Right lung (tissue), 5 donors: ENCODE results near the gene KCTD15. TPM values are rescaled to one million over a fixed set of nuclear protein-coding genes. Genes with fewer than 3 reads are reported as not detected.

ENCODE experiments used
- DNase-seq, 2 donors: peaks; one replicate each; pipeline ENCODE4 v3.0.0-alpha.2; 2013
- polyA plus RNA-seq, 5 donors: library from polyadenylated mRNA; unstranded; fragments of 120-200 nt; gene quantifications; one replicate each; pipeline versions ENCODE4 v1.2.1 to v1.2.3, GENCODE V29; 2013; ENCODE audit warnings: inconsistent platforms in 1 of 5, low replicate concordance in 1 of 5; ENCODE audit not compliant: insufficient read length in 5 of 5, insufficient read depth in 1 of 5

Gene KCTD15
- polyA plus RNA-seq, 5 donors = 53.1 to 83.9 (median 67.3) TPM

GRCh38 chr19:33795370-33796163, 1.1 kb upstream of the KCTD15 start:
- peak; percentile 91 to 92 for DNase-seq

DNA sequence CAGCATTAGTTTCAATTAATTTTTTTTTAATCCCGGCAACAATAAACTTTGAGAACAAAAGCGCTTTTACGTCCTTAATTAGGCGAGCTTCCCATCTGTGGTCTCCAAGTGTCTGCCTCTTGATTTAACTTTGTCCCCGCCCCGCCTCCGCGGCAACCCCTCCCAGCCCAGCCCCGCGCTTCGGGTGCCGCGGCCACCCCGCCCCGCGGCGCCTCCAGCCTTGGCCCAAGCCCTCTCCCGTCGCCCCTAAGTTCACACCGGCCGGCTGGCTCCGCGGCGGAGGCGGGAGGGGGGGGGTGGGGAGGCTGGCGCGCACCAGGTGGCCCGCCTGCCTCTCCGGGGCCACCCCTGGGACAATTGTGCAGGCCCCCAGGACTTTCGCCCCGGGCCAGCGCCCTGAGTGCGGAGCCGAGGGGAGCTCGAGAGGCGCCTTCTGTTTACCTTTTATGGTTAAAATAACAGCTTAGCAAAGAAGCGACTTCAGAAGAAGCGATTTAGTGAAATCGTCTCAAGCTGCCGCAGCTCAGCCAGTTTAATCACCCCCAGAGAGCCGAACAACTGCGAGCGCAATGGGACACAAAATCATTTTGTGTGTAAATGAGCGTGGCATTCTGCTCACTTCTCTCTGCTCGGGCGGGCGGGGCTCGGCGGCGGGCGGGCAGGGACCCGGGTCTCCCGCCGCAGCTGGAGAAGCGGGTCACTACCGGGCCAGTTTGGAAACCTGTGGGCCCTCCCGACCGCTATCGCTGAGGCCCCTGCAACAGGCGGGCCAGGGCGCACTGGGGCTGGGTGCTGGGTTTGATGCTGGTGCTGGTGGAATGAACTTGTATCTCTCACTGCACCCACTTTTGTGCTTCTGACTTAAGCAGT, 1.4 kb downstream of the KCTD15 start:
- no peak for DNase-seq

DNA sequence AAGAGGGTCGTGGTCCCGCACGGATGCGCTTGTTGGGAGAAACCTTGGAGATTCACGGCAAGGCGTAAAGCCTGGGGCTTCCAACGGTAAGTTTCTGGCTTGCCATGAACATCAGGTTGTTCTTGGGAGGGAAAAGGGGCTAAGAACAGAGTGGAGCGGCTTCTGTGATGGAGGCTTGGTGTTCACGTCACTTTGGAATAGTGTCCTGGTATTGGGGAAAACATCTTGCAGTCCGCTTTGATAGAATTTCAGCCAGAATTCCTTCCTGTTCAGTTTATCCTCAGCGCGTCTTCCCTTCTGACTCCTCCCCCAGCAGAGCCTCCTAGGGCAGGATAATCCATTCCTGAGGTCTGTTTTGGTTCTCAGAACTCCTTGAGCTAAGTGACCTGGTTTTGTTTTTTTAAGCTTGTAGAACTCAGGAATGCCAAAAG, 2.0 kb downstream of the KCTD15 start:
- no peak for DNase-seq

GRCh38 chr19:33799476-33799875, 2.8 kb downstream of the KCTD15 start:
- no peak for DNase-seq

GRCh38 chr19:33800012-33800680, 3.5 kb downstream of the KCTD15 start:
- DNase-seq = no peak

DNA sequence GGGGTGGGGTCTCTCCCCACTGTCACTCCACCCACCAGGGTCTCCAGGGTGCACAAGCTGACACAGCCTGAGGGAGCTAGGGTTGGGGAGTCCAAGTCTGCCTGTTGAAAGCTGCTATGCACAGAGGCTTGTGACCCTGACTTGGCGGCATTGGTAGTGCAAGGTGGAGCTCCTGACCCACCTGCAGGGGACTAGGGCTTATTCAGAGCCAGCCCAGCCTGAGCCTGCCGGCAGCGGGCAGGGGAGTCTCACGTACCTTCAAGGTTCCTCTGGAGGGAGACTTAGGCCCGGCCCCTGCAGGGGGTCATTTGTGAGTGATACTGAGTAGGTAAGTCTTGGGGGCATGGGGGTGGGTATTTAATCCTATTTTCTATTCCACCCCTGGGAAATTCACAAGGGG, 4.7 kb downstream of the KCTD15 start:
- no peak for DNase-seq

GRCh38 chr19:33802001-33802400, 5.3 kb downstream of the KCTD15 start:
- no peak for DNase-seq

GRCh38 chr19:33802801-33803200, 6.1 kb downstream of the KCTD15 start:
- no peak for DNase-seq

GRCh38 chr19:33803383-33803782, 6.7 kb downstream of the KCTD15 start:
- DNase-seq = no peak

DNA sequence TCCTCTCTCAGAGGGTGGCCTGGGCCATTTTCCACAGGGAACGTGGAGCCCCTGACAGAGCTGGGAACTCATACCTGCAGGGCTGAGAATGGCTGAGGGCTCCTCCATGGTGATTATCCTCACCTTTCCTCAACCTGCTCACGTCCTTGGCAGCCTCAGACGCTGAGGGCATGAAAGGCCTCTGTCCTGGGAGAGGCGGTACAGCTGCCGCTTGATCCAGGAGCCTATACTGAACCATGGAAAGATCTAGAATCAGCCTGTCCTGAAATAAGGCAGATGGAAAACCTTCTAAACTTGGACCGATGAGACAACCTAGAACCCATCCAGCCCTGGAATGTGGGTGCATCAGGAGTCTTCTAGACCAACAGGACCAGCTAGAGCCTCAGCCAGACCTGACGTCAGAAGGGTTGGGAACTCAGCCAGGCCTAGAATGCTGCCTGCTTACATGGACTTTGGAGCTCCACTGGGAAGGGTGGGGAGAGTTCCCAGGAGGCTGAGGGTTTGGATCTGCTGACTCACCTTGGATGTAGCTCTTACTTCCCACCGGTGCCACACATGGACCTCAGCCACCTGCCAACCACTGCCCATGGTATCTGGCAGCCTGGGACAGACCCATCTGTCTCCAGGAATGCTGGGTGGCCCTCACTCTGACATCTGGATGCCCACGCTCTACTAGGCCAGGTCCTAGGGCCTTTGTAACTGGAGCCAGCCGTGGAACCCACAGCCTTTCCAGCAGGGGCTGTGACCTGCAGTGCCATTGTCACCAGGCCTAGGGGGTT, 7.5 kb downstream of the KCTD15 start:
- DNase-seq = no peak

DNA sequence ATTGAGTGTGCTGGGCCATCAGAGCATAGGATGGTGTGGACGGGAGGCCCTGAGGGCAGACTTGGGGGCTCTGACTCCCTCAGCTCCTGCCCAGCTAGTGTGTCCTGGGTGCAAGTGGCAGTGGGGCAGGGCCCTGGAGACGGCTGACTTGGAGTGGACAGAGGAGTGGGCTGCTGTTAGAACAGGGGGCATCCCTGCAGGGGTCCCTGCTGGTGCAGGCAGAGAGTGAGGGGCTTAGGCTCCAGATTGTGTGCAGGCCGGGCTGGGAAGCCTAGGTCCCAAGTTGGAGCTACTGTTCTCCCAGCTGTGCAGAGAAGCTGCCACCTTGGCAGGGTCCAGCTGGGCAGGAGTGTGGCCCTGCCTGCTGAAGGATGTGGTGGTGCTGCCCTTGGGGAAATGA, 8.6 kb downstream of the KCTD15 start:
- no peak for DNase-seq

GRCh38 chr19:33805840-33806433, 9.3 kb downstream of the KCTD15 start:
- no peak for DNase-seq

GRCh38 chr19:33806434-33806881, 9.8 kb downstream of the KCTD15 start:
- no peak for DNase-seq

DNA sequence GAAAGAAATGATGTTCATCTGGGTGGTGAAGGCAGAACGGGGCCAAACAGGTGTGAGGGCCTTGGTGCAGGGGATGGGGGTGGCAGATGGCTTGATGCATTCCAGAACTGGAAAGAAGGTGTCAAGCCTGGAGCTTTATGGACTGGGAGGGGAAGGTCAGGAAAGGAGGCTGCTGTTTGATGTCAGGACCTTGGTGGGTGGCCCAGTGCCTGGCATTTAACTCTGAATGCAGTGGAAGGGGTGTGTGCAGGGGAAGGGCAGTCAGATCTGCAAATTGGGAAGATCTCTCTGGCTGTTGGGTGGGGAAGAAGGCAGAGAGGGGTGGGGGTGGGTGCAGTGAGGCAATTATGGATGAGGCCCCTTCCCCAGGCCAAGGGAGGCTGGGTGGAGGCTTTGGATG, 11.7 kb downstream of the KCTD15 start:
- DNase-seq = no peak

DNA sequence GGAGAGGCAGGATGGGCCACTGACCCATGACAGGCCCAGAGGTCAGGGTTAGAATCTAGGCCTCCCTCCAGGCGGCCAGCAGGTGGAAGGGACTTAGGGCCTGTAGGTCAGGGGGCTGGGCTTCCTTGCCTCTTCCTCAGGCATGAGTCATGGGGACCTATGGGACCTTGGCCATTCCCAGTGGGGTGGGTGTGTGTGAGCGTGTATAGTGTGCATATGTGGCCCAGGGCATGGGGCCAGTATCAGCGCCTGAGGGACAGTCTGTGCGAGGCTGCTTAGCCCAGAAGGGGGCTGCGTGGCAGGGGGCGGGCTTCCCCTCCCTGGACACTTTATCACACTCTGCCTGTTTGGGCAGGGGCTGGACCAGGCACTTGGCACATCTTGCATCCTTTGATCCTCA, 13.3 kb downstream of the KCTD15 start:
- DNase-seq = no peak

DNA sequence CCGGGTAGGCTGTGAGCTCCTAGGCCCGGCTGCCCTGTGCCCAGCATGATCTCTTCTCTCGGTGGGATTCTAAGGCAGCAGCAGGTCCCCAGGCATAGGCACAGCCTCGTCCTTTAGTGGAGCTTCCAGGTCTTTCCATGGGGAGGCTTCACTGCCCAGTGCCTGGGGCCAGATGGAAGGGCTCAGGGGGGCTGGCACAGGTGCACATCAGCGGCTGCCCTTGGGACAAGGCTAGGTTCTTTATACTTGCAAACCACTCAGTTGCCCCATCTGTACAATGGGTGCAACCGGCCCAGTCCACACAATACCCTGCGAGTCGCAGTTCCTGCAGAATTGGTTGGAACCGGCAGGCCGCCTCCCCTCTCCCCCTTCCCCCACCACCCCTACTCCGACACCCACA, 14.2 kb downstream of the KCTD15 start:
- DNase-seq = no peak

DNA sequence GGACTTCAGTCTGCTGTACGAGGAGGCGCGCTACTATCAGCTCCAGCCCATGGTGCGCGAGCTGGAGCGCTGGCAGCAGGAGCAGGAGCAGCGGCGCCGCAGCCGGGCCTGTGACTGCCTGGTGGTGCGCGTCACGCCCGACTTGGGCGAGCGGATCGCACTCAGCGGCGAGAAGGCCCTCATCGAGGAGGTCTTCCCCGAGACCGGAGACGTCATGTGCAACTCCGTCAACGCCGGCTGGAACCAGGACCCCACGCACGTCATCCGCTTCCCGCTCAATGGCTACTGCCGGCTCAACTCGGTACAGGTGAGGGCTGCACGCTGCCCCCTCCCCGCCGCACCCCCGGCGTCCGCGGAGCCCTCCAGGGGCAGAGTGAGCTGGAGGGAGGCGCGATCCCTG, 14.6 kb downstream of the KCTD15 start:
- no peak for DNase-seq

DNA sequence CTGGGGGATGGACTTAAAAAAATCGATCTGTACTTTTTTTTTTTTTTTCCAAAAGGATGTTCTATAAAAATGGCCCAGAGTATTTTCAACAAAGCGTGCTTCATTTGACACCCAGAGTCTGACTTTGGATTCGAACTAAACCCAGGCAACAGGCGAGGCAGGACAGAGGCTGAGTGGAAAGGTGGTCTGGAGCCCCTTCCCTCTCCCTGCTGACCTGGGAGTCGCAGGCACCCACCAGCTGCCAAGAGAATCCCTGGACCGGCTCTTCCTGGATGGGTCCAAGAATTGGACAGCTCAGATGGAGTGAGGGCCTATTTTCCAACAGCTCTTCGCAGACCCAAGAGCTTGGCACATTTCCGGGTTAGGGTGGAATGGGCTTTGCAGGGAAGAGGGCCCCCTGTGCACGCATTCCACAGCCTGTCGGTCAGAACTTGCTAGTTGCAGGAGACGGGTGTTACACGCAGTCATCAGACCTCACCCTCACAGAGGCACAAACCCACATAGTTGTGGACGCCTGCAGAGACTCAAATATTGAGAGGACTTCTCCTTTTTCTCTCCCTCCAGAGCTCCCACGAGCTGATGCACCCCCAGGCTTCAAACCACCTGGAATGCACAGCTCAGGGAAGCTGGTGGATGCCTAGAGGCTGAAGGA, 15.2 kb downstream of the KCTD15 start:
- DNase-seq = no peak

DNA sequence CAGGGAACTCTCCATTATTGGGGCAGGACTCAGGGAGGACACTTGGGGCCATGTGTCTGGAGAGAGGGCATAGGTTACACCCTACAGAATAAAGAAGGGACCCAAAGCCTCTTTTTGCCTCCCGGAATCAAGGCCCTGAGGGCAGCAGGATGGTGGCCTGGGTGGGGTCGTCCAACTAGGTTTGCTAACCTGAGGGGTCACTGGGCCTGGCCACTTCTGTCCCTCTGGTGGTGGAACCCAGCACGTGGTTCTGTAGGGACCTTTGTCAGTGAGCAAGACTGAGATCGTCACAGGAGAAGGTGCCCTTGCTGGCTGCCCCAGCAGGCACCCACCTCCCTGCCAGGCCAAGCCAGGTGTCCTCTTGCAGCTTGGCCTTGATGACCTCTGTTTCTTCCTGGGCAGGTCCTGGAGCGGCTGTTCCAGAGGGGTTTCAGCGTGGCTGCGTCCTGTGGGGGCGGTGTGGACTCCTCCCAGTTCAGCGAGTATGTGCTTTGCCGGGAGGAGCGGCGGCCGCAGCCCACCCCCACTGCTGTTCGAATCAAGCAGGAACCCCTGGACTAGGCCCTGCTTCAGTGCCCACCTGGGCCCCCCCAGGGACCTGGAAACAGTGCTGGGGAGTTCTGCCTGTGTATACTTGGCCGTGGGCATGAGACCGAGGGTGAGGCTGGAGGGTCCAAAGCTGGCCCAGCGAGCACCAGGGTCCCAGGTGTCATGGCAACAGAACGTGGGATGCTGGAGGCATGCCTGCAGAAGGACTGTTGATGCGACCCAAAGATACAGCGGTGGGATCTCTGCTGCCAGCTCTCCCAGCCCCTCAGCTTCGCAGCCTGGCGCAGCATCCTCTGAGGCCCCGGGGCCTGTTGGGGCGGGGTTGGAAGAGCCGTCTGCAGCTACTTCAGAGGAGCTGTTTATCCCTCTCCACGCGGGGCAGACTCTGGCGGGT, 16.0 kb downstream of the KCTD15 start:
- DNase-seq = no peak
